Measurements from ENCODE around the gene SCGB2A2. TPM values are rescaled to one million over a fixed set of nuclear protein-coding genes. Genes with fewer than 3 reads are reported as not detected.

Gene SCGB2A2
- not detected for total RNA-seq
- long read RNA-seq: 0 reads

DNA sequence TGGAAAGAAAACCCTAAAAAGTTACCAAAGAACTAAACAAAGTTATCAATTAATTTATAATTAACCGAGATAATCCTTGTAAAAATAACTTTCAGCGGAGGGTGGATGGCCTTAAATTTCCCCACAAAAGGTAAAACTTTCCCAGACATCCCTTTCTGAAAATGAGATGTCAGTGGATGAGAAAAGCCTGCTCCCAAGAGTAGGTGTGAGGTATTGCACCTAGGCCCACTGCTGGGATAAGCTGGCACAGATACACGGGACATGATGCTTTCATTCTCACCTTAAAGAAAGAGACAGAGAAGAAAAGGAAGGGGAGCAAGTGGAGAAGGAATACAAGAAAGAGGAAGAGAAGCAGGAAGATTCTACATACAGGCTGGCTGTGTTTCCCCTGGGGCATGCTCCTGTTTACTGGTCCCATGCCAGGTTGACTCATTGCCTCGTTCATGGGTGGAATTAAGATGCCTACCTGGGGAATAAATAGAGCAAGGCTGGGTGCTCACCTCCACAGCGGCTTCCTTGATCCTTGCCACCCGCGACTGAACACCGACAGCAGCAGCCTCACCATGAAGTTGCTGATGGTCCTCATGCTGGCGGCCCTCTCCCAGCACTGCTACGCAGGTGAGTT is at the start of gene SCGB2A2:
Gene SCGB2A2 (plus strand): TSS at position 505 of the 625 bp plus-strand sequence. CDS start 59 bp downstream, at position 564.
- H3K4me3 ChIP-seq: no peak within 1 kb of the TSS
- intact Hi-C loops (cut with DNase I): no loop called here
- no peaks in the 10 kb centered on the region for H3K27me3 ChIP-seq
- no peaks in the 10 kb centered on the region for H3K9me3 ChIP-seq
- no peak within 1 kb of the TSS for H3K27ac ChIP-seq
- no peaks in the 10 kb centered on the region for H3K36me3 ChIP-seq
- H3K4me1 ChIP-seq: no peaks in the 10 kb centered on the region
- no peak for ATAC-seq
- no peak for TF ChIP-seq POLR2A (IDR thresholded peaks at IDR 0.05)
- TF ChIP-seq, protein P1, sequence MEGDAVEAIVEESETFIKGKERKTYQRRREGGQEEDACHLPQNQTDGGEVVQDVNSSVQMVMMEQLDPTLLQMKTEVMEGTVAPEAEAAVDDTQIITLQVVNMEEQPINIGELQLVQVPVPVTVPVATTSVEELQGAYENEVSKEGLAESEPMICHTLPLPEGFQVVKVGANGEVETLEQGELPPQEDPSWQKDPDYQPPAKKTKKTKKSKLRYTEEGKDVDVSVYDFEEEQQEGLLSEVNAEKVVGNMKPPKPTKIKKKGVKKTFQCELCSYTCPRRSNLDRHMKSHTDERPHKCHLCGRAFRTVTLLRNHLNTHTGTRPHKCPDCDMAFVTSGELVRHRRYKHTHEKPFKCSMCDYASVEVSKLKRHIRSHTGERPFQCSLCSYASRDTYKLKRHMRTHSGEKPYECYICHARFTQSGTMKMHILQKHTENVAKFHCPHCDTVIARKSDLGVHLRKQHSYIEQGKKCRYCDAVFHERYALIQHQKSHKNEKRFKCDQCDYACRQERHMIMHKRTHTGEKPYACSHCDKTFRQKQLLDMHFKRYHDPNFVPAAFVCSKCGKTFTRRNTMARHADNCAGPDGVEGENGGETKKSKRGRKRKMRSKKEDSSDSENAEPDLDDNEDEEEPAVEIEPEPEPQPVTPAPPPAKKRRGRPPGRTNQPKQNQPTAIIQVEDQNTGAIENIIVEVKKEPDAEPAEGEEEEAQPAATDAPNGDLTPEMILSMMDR (IDR thresholded peaks at IDR 0.05): peak in 2 of 4 donors; percentile 17 to 26
- no peak for DNase-seq
- 55% methylated on average over 8 of the region's 10 CpGs for WGBS (ENCODE audit: insufficient coverage, low coverage, low lambda C conversion rate, missing lambda C conversion rate)

DNA sequence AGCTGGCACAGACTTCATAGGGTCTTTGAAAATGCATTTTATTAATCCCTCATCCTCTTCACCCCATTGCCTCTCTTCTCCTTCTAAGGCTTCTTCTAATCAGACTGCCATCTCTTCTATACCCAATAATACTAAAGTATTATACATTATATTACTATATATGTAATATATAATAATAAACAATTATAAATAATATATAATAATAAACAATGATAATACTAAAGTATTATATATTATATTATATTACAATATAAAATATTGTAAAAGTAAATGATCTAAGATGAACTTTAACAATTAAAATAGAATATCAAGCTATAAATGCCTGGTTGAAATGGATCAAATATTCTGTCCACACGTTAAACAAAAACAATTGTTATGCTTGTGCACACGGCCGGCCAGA is 48.5 kb upstream of the SCGB2A2 start:
- no peak for TF ChIP-seq POLR2A (IDR thresholded peaks at IDR 0.05)
- TF ChIP-seq, protein P1 (IDR thresholded peaks at IDR 0.05): no peak
- intact Hi-C loops (cut with DNase I): no loop called here
- Histone ChIP-seq H3K4me1 (no peaks in the 10 kb centered on the region), H3K27me3 (no peaks in the 10 kb centered on the region), H3K27ac (no peak overlapping the region), H3K4me3 (no peak overlapping the region), H3K36me3 (no peaks in the 10 kb centered on the region), H3K9me3 (peaks cover 0 to 24% (median 0%) of the 10 kb centered on the region in 4 donors)
- ATAC-seq (no peak), DNase-seq (no peak)
- WGBS (ENCODE audit: insufficient coverage, low coverage, low lambda C conversion rate, missing lambda C conversion rate): 89% methylated on average over 3 of the region's 3 CpGs

DNA sequence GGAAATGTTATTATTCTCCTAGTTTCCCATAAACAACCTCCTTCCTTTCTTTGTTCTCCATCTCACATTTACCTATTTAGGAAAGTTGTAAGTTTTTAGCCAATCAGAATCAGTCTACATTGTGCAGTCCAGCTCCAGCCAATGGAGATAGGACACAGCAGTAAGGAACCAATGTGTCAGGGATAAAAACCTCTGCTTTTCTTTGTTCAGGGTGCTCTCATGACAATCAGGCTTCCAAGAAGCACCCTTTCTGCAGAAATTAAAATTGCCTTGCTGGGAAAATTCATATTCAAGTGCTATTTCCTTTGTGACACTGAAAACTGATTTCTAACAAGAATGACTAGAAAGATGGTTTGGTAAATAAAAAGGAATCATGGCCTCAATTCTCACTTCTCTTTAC is 46.9 kb upstream of the SCGB2A2 start:
- no peak for ATAC-seq
- DNase-seq: no peak
- Histone ChIP-seq H3K36me3 (no peaks in the 10 kb centered on the region), H3K4me1 (no peaks in the 10 kb centered on the region), H3K9me3 (peaks cover 0 to 24% (median 0%) of the 10 kb centered on the region in 4 donors), H3K27me3 (no peaks in the 10 kb centered on the region), H3K27ac (no peak overlapping the region), H3K4me3 (no peak overlapping the region)
- no peak for TF ChIP-seq POLR2A (IDR thresholded peaks at IDR 0.05)
- TF ChIP-seq, protein P1 (IDR thresholded peaks at IDR 0.05): no peak
- intact Hi-C loops (cut with DNase I): no loop called here

DNA sequence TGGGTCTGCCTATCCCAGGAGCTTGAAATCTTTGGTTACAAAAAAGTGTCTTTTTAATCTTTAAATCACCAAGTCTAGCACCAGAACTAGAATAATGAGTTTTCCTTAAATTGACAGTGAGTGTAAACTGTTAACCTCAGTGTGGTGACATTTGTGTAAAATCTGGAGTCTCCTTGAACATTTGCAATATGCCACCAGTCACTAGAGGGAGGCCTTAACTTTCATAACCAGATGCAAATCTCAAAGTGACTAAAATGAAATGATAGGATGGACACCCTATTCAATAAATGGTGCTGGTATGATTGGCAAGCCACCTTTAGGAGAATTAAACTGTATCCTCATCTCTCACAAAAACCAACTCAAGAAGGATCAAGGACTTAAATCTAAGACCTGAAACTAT is 36.2 kb upstream of the SCGB2A2 start:
- Histone ChIP-seq H3K4me1 (no peaks in the 10 kb centered on the region), H3K9me3 (no peaks in the 10 kb centered on the region), H3K27ac (no peak overlapping the region), H3K27me3 (no peaks in the 10 kb centered on the region), H3K4me3 (no peak overlapping the region), H3K36me3 (no peaks in the 10 kb centered on the region)
- no peak for DNase-seq
- no peak for TF ChIP-seq POLR2A (IDR thresholded peaks at IDR 0.05)
- TF ChIP-seq, protein P1 (IDR thresholded peaks at IDR 0.05): no peak
- intact Hi-C loops (cut with DNase I): no loop called here
- ATAC-seq: no peak

DNA sequence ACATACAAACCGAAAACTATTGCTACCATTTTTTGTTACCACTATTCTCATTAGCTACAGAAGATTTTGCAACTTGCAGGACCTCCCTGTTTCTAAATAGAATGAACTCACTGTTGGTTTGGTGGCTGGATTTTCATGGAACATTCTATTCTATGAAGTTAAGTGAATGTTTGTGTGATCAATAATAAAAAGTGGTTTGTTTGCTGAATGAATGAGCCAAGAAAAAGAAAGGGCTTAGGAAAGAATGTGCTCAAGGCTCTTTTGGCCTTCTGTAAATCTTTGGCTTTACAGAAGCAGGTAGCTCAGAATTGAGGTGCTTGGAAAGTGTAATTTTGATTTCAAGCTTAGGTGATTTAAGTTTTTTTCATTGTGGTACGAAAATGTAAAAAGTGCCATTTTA is 33.8 kb upstream of the SCGB2A2 start:
- 48% methylated on average over 2 of the region's 2 CpGs for WGBS (ENCODE audit: insufficient coverage, low coverage, low lambda C conversion rate, missing lambda C conversion rate)
- Histone ChIP-seq H3K4me1 (no peaks in the 10 kb centered on the region), H3K27ac (no peak overlapping the region), H3K4me3 (no peak overlapping the region), H3K36me3 (no peaks in the 10 kb centered on the region), H3K9me3 (no peaks in the 10 kb centered on the region), H3K27me3 (no peaks in the 10 kb centered on the region)
- intact Hi-C loops (cut with DNase I): no loop called here
- DNase-seq (no peak), ATAC-seq (no peak)
- TF ChIP-seq, protein P1 (IDR thresholded peaks at IDR 0.05): no peak
- TF ChIP-seq POLR2A (IDR thresholded peaks at IDR 0.05): no peak

All from right lobe of liver (tissue), 6 donors.